Loucy (cell line): Measurements from ENCODE around the gene KRT34.

Experiments
- H2AFZ ChIP-seq: fragments of 200-600 bp; sonication (generic); 2 replicates; pipeline ENCODE4 v1.6.0; 2016; ENCODE audit warnings: antibody characterized with exemption, mild to moderate bottlenecking, low read length, moderate library complexity
- H3F3A ChIP-seq: fragments of 200-600 bp; 2 replicates; pipeline ENCODE4 v1.6.0; 2016; ENCODE audit warnings: antibody characterized with exemption, low read depth, mild to moderate bottlenecking
- H3K27me3 ChIP-seq: fragments of 200-600 bp; sonication (generic); 2 replicates; pipeline ENCODE4 v1.6.1; 2014; ENCODE audit warnings: low read length, mild to moderate bottlenecking; ENCODE audit not compliant: insufficient read depth, poor library complexity, severe bottlenecking
- H3K36me3 ChIP-seq: fragments of 200-600 bp; sonication (generic); 2 replicates; pipeline ENCODE4 v1.6.1; 2016; ENCODE audit warnings: low read length; ENCODE audit not compliant: insufficient read depth
- H3K4me1 ChIP-seq: fragments of 200-600 bp; sonication (generic); 2 replicates; pipeline ENCODE4 v1.5.1; 2014; ENCODE audit warnings: low read length, mild to moderate bottlenecking; ENCODE audit not compliant: insufficient read depth, poor library complexity, severe bottlenecking
- H3K4me2 ChIP-seq: fragments of 200-600 bp; sonication (generic); 2 replicates; pipeline ENCODE4 v1.6.0; 2014; ENCODE audit warnings: antibody characterized with exemption, low read length, low read depth, mild to moderate bottlenecking; ENCODE audit not compliant: poor library complexity, severe bottlenecking
- H3K4me3 ChIP-seq: fragments of 200-600 bp; sonication (generic); 2 replicates; pipeline ENCODE4 v1.5.1; 2014; ENCODE audit warnings: low read length, mild to moderate bottlenecking, mixed read lengths; ENCODE audit not compliant: poor library complexity, severe bottlenecking
- H3K79me2 ChIP-seq: fragments of 200-600 bp; sonication (generic); 2 replicates; pipeline ENCODE4 v1.6.1; 2014; ENCODE audit warnings: low read length; ENCODE audit not compliant: insufficient read depth
- H3K9ac ChIP-seq: fragments of 200-600 bp; sonication (generic); 2 replicates; pipeline ENCODE4 v1.6.0; 2014; ENCODE audit warnings: mild to moderate bottlenecking, low read depth, low read length, moderate library complexity; ENCODE audit not compliant: poor library complexity, severe bottlenecking
- H3K9me2 ChIP-seq: fragments of 200-600 bp; sonication (generic); replicated peaks from 2 replicates; pipeline ENCODE4 v1.6.1; 2016; ENCODE audit warnings: low read depth, low read length, mixed read lengths
- H3K9me3 ChIP-seq: fragments of 200-600 bp; sonication (generic); 2 replicates; pipeline ENCODE4 v1.6.1; 2014; ENCODE audit warnings: mild to moderate bottlenecking, antibody characterized with exemption, low read length, low read depth; ENCODE audit not compliant: insufficient read depth
- H4K20me1 ChIP-seq: fragments of 200-600 bp; sonication (generic); 2 replicates; pipeline ENCODE4 v1.6.0; 2014; ENCODE audit warnings: antibody characterized with exemption, low read length, mild to moderate bottlenecking; ENCODE audit not compliant: insufficient read depth, poor library complexity, severe bottlenecking
- EZH2phosphoT487 ChIP-seq: fragments of 200-600 bp; IDR thresholded peaks from 2 replicates; pipeline ENCODE4 v1.6.1; 2018; ENCODE audit warnings: antibody characterized with exemption, mild to moderate bottlenecking, moderate library complexity, borderline replicate concordance
- TF ChIP-seq, protein P1 (sequence below): fragments of 200-600 bp; sonication (generic); conservative IDR thresholded peaks from 2 replicates; pipeline ENCODE4 v1.5.1; 2014; ENCODE audit warnings: mild to moderate bottlenecking, antibody characterized with exemption, low read length

Gene KRT34

DNA sequence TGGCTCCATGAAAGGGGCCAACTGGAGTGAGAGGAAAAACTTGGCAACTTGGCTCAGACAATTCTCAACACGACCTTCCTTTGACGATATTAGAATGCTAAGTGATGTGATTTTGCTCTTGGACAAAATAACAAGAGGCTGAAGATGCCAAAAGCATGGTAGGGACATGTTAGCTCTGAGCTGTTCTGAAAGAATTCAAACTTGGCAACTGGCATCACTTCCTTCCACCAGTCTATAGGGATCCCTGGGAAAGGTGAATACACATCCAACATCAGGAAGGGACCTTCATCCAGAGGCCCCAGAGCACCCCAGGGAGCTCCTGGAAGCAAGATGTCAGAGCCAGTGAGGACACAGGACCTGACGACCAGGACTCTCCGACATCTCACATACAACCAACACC is 38.0 kb upstream of the KRT34 start:
- H3K9me2 ChIP-seq, result no peaks in the 10 kb centered on the region

DNA sequence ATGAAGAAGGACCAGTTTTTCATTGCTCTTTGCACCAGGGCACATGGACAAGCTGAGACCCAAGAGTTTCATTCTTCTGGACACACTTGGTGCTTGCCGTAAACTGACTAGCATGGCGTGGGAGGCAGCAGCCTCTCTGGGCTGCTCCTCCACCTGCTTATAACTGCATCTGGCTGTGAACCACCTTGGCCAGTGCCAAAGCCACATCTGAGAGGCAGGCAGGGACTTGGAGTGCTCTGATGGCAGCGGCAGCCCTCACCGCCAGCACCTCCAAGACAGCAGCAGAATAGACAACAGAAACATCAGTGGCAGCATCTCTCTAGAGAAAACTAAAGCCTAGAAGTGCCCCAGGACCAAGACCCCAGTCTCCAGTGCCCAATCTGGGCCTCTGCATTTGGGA is 37.6 kb upstream of the KRT34 start:
- no peaks in the 10 kb centered on the region for H3F3A ChIP-seq
- H3K4me1 ChIP-seq, result no peaks in the 10 kb centered on the region
- no peaks in the 10 kb centered on the region for H3K79me2 ChIP-seq
- H2AFZ ChIP-seq, result no peak overlapping the region
- H3K36me3 ChIP-seq, result no peaks in the 10 kb centered on the region
- H3K9ac ChIP-seq, result no peak overlapping the region
- H3K9me3 ChIP-seq, result no peaks in the 10 kb centered on the region
- TF ChIP-seq, protein P1, sequence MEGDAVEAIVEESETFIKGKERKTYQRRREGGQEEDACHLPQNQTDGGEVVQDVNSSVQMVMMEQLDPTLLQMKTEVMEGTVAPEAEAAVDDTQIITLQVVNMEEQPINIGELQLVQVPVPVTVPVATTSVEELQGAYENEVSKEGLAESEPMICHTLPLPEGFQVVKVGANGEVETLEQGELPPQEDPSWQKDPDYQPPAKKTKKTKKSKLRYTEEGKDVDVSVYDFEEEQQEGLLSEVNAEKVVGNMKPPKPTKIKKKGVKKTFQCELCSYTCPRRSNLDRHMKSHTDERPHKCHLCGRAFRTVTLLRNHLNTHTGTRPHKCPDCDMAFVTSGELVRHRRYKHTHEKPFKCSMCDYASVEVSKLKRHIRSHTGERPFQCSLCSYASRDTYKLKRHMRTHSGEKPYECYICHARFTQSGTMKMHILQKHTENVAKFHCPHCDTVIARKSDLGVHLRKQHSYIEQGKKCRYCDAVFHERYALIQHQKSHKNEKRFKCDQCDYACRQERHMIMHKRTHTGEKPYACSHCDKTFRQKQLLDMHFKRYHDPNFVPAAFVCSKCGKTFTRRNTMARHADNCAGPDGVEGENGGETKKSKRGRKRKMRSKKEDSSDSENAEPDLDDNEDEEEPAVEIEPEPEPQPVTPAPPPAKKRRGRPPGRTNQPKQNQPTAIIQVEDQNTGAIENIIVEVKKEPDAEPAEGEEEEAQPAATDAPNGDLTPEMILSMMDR, result no peak
- TF ChIP-seq EZH2phosphoT487, result no peak
- H3K4me3 ChIP-seq, result no peak overlapping the region
- H4K20me1 ChIP-seq, result no peaks in the 10 kb centered on the region
- H3K27me3 ChIP-seq, result peaks cover 9% of the 10 kb centered on the region
- H3K9me2 ChIP-seq, result no peaks in the 10 kb centered on the region
- no peak overlapping the region for H3K4me2 ChIP-seq

More for the DNA sequence above, 38.0 kb upstream of the KRT34 start:
- no peak overlapping the region for H3K4me3 ChIP-seq
- H2AFZ ChIP-seq, result no peak overlapping the region
- no peaks in the 10 kb centered on the region for H4K20me1 ChIP-seq
- no peak for TF ChIP-seq EZH2phosphoT487
- TF ChIP-seq, protein P1, result no peak
- peaks cover 9% of the 10 kb centered on the region for H3K27me3 ChIP-seq
- no peaks in the 10 kb centered on the region for H3K79me2 ChIP-seq
- H3K9ac ChIP-seq, result no peak overlapping the region
- H3K4me2 ChIP-seq, result no peak overlapping the region
- H3F3A ChIP-seq, result no peaks in the 10 kb centered on the region
- no peaks in the 10 kb centered on the region for H3K9me3 ChIP-seq
- no peaks in the 10 kb centered on the region for H3K4me1 ChIP-seq
- no peaks in the 10 kb centered on the region for H3K36me3 ChIP-seq

GRCh38 chr17:41418116-41418860 is 36.2 kb upstream of the KRT34 start:
- H3K4me1 ChIP-seq, result no peaks in the 10 kb centered on the region
- H3K36me3 ChIP-seq, result no peaks in the 10 kb centered on the region
- H4K20me1 ChIP-seq, result no peaks in the 10 kb centered on the region
- H3K9ac ChIP-seq, result no peak overlapping the region
- H3K79me2 ChIP-seq, result no peaks in the 10 kb centered on the region
- TF ChIP-seq, protein P1, result no peak
- no peak for TF ChIP-seq EZH2phosphoT487
- no peaks in the 10 kb centered on the region for H3K9me3 ChIP-seq
- no peak overlapping the region for H3K4me3 ChIP-seq
- H3K9me2 ChIP-seq, result no peaks in the 10 kb centered on the region
- no peaks in the 10 kb centered on the region for H3F3A ChIP-seq
- H3K27me3 ChIP-seq, result peaks cover 9% of the 10 kb centered on the region
- H3K4me2 ChIP-seq, result no peak overlapping the region
- H2AFZ ChIP-seq, result no peak overlapping the region
